GM21619 (cell line): ENCODE data around the gene HOXD4.

Experiments
- ATAC-seq: cut with Tn5 transposase; IDR thresholded peaks from one replicate; pipeline ENCODE4 v1.9.1; 2021; ENCODE audit not compliant: unreplicated experiment

The HOXD4 gene

GRCh38 chr2:176139661-176140512 lies 11.5 kb upstream of the HOXD4 start:
- no peak for ATAC-seq

GRCh38 chr2:176140513-176141317 lies 10.6 kb upstream of the HOXD4 start:
- peak; percentile 93 for ATAC-seq

GRCh38 chr2:176142281-176142680 lies 9.1 kb upstream of the HOXD4 start:
- no peak for ATAC-seq

GRCh38 chr2:176145085-176145969 lies 6.0 kb upstream of the HOXD4 start:
- no peak for ATAC-seq

- no peak for ATAC-seq
Observed at GRCh38 chr2:176146101-176146500, 5.2 kb upstream of the HOXD4 start.

- no peak for ATAC-seq
Observed at GRCh38 chr2:176146645-176147044, 4.7 kb upstream of the HOXD4 start.

GRCh38 chr2:176147210-176147799 lies 4.0 kb upstream of the HOXD4 start:
- no peak for ATAC-seq

- no peak for ATAC-seq
Observed at GRCh38 chr2:176147800-176148496, 3.4 kb upstream of the HOXD4 start.

GRCh38 chr2:176148751-176149421 lies 2.5 kb upstream of the HOXD4 start:
- no peak for ATAC-seq

GRCh38 chr2:176149481-176149938 lies 1.8 kb upstream of the HOXD4 start:
- no peak for ATAC-seq

GRCh38 chr2:176149939-176150583 lies 1.3 kb upstream of the HOXD4 start:
- no peak for ATAC-seq

- no peak for ATAC-seq
Observed at GRCh38 chr2:176150584-176151441, 537 bp upstream of the HOXD4 start.

- no peak for ATAC-seq
Observed at GRCh38 chr2:176152350-176153181, 1.2 kb downstream of the HOXD4 start.

- ATAC-seq: no peak
Observed at GRCh38 chr2:176154576-176155252, 3.4 kb downstream of the HOXD4 start.

- ATAC-seq: no peak
Observed at GRCh38 chr2:176155356-176156044, 4.2 kb downstream of the HOXD4 start.

- ATAC-seq: no peak
Observed at GRCh38 chr2:176156301-176156806, 5.0 kb downstream of the HOXD4 start.
